Measurements from ENCODE around the gene SEPTIN1.

Gene SEPTIN1

DNA sequence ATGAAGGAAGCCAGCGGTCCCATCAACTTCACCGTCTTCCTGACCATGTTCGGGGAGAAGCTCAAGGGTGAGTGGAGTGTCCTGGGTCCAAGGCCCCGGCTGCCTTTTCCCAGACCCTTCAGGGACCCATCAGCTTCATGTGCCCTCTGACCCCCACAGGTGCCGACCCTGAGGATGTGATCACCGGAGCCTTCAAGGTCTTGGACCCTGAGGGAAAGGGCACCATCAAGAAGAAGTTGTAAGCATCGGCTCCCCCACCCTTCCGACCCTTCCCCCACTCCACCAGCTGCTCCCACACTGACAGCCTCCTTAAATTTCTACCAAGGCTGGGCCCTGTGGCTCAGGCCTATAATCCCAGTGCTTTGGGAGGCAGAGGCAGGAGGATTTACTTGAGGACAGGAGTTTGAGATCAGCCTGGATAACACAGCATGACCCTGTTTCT, 5.9 kb downstream of the SEPTIN1 start:
- DNase-seq: no peak

DNA sequence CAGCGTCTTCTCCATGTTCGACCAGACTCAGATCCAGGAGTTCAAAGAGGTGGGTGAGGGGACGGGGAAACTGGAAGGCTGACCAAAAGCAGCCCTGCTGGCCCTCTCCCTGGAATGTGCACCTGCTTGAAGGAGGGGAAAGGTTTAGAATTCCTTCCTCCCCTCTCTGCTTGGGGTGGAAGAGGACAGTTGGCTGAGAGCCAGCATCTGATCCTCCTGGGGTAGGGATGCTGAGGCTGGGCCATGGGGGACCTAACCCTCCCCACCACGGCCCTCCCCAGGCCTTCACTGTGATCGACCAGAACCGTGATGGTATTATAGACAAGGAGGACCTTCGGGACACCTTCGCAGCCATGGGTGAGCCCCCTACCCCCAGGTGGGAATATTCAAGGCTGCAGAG, 6.5 kb downstream of the SEPTIN1 start:
- DNase-seq: no peak

DNA sequence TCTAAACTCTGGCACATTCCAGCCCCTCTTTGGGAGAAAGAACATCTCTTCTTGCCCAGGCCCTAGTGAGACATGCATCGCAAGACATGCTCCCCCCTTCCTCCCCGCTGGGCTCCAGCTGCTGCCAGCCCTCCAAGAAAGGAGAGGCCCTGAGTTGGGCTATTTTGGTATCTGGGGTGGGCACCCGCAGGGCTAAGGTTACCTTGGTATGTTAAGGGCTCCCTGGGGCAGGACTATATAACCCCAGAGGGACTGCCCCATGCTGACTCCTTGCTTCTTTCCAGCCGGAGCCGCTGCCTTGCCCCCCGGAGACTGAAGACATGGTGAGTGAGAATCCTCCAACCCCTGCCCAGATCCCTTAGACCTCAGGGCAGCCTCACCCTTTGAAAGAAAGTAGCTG, 7.8 kb downstream of the SEPTIN1 start, which contains the start of gene MYL11:
TSS of gene MYL11 (plus strand) at position 265 of the 400 bp plus-strand sequence. CDS start at position 321, 56 bp downstream.
- no peak for DNase-seq

DNA sequence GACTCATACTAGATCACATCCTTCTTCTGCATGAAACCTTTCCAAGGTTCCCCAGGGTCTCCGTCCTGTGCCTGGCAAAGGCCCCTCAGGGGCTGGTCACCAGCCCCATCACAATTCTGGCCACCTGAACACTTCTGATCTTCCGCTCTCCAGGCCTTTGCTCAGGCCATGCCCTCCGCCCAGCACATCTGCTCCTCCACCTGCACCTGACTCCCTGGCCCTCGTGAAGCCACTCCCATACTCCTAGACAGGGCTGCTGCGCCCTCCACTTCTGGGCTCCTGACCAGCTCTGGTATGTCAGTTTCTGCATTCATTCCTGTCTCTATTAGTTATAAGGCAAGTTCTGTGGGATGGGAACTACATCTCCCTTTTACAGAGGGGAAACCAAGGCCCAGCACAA, 9.6 kb downstream of the SEPTIN1 start:
- DNase-seq: peak; percentile 38

DNA sequence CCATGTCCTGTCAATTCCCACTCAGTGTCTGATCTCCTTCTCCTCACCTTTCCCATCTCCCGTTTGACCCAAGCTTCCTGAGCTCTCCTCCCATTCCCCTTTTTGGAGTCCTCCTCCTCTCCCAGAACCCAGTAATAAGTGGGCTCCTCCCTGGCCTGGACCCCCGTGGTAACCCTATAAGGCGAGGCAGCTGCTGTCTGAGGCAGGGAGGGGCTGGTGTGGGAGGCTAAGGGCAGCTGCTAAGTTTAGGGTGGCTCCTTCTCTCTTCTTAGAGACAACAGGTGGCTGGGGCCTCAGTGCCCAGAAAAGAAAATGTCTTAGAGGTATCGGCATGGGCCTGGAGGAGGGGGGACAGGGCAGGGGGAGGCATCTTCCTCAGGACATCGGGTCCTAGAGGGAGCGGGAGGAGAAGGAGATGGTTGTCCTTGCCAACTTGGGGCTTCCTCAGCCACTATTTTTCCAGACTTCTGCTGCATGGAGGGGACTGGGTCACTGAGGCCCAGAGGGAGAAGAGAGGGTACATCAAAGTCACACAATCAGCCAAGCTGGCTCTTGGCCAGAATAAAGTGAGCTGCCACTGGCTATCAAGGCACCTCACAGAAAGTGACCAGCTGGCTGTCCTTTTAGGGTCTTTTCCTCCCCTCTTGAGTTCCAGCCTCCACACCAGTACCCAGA, 10.2 kb downstream of the SEPTIN1 start:
- no peak for DNase-seq

DNA sequence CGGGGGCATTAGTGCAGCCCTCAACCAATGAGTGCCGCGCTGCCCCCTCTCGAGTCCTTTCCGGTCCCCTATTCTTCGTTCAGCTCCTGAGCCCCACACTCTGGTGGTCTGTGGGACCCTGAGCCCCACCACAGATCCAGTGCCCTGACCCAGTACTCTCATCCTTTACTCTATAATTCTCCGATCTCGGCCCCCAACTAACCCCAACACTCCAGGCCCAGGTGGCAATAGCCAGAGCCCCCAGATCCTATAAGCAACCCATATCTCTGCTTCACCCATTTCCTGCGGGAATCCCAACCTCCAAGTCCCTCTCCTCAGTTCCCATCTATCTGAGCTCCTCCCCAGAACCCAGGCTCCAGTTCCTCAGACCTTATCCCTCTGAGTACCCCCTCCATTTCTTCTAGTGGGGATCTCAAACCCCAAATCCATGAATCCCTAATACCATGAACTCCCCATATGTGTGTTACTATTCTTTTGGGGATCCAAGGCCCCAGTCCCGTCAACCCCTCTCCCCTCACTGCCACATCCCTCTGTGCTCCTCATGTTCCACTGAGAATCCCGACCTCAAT, 11.0 kb downstream of the SEPTIN1 start:
- DNase-seq: no peak

DNA sequence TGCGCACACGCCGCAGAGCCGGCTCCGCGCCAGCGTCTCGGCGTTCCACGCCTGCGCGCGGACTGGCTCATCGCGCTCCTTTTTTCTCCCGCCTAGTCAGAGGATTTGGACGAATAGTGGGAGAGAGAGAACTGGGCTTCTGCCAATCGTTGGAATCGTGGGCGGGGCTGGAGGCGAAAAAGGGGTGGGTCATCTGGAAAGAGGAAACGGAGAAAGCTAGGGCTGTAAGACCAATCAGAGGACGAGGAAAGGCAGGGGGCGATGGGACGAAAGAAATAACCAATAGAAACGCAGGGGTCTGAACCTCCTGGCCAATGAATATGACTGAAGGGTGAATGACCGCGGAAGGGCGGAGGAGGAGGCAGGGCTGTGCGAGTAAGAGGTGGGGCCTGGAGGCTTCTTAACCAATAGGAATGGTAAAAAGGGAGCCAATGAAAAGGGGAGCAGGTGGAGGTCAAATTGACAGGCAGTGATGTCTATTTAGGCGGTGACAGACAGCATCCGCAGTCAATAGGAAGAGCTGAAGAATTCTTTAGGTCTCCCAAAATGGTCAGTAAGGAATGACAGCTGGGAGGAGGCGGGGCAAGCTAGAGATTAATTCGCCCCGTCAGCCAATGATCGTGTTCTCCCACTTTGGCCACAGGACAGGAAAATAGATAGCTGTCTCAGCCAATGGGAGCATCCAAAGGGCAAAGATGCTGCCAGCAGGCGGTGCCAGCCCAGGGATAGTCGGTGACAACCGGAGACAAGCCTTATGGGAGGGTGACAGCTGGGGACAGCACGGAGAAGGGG, 11.7 kb downstream of the SEPTIN1 start, which contains the start of gene TBC1D10B:
TSS of gene TBC1D10B (minus strand) at position 39 of the 792 bp plus-strand sequence. CDS start 311 bp downstream, outside the sequence.
- DNase-seq: peak; percentile 100

DNA sequence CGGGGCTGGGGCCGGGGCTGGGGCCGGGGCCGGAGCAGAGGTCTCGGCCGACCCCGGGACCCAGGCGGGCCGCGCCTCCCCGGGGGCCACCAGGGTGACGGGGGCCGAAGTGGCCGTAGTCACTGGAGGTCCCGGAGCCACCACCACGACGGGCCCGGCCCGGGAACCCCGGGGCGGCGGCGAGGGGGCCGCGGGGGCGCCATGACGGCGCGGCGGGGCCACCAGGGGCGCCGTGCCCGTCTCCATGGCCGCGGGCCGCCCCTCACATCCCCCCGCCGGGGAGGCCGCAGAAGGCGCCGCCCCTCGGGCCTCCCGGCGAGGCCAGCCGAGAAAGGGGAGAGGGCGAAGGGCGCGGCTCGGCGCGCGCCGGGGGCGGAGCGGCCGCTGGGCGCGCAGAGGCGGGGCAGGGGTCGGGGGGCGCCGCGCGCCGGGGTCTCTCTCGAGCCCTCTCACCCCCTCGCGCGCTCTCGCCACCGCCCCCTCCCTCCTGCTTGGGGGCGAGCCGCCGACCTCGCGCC, 12.4 kb downstream of the SEPTIN1 start:
- no peak for DNase-seq

DNA sequence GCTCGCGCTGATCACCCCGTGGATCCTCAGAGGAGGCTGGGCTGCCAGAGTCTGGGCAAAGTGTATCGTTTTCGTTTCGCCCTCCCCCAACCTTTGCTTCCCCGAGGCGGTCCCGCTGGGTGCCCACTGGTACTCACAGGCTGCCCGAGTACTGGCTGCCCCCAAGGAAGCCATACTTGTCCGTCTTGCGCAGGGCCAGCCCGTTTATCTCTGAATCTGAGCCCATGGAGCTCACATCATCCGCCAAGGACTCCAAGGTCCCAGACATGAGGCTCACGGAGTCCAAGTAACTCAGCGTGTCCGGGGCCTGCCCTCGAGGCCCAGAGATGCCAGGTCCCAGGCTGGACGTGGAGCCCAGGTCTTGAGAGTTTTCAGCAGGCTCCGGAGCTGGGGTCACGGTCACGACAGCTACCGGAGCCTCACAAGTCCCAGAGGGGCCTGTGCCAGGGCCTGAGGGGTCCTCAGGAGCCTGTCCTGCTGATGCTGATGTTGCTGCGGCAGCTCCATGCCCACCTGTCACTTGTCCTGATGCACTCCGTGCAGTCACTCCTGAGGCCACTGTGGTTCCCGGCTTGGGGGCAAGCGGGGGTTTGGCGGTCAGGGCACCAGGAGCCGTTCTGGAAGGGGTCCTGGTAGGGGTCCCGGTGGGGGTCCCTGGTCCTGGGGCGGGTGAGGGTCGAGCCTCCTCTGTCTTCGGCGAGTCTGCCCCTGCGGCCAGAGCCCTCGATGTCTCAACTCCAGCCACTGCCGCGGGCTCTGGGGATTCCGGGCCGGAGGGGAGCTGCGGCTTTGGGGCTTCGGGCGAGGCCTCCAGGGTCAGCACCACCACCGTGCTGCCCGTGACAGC, 13.0 kb downstream of the SEPTIN1 start:
- DNase-seq: no peak

DNA sequence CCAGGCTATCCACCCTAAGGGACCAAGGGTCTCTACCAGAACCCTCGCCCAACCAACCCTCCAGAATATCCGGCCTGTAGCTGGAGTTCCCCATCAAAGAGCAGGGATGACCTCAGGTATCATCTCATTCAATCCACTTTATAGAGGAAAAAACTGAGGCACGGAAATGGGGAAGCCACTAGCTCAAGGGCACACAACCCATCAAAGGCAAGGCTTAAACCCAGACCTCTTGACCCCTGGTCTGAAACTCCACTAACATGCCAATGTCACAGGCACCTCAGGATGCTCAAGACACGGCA, 13.6 kb downstream of the SEPTIN1 start:
- DNase-seq: no peak

DNA sequence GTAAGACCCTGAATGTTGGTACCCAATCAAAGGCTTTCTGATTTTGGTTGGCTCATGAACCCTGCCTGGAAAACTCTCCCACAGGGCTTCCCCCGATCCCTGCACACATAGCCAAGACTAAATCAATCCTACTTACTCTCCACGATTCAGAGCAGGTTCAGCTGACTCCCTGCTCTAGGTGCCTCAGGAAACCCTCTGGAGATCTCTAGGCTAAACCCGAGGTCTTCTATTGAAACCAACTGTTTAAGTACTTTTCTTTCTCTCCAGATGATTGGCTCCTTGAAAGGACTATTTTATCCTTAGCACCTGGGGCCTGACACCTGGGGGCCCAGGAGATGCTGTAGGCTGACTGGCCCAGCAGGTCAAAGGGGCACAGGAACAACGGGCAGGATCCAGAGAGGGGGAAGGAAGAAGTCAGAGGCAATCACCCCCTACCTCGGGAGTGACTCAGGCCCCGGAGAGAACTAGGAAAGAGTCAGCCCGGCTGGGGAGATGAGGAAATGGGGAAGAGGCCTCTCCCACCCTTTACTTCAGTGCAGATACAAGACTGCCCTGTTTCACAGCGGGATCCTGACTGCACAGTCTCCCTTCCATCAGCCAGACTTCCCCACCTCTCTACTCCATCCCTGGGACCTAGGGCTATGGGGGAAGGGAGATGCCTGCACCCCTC, 14.1 kb downstream of the SEPTIN1 start:
- peak; percentile 36 for DNase-seq

DNA sequence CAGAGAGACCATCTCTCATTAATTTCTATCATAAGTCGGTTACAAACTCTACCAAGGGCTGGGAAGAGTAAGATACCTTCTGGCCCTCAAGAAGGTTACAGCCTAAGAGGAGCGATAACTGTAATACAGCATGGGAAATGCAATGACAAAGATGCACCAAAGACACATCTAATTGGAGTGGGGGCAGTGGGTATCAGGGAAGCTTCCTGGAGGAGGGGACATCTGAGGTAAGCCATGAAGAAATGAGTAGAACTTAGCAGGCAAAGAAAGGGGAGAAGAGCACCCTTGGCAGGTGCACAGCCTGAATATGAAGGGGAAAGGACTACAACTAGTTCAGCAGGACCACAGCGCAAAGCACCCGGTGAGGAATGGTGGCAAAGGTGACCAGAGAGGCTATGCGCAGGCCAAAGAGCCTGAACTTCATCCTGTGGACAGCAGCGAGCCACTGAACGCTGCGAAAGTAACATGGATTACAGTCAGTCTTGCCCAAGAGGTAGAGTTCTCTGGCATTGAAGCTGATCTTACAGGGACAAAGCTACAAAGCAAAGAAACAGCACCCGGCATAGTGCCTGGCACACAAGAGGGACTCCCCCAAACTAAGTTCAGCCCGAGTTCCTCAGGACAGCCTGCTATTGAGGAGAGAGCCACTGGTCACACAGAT, 14.9 kb downstream of the SEPTIN1 start:
- no peak for DNase-seq

DNA sequence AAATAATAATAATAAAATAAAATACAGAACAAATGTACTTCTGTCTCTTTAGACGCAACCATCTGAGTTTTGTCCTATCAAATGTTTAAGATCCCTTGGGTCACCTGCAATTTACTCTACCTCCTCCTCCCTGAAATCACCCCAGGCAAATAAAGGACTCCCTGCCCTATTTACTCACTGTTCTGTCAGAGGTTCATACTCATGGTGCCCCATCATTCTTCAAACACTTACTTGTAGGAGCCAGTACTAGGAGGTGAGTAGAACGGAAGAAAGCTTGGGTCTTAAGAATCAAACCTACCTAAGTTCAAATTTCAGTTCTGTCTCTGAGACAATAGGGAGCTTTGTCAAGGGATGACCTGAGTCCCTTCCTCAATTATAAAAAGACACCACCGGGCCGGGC, 15.8 kb downstream of the SEPTIN1 start:
- no peak for DNase-seq

DNA sequence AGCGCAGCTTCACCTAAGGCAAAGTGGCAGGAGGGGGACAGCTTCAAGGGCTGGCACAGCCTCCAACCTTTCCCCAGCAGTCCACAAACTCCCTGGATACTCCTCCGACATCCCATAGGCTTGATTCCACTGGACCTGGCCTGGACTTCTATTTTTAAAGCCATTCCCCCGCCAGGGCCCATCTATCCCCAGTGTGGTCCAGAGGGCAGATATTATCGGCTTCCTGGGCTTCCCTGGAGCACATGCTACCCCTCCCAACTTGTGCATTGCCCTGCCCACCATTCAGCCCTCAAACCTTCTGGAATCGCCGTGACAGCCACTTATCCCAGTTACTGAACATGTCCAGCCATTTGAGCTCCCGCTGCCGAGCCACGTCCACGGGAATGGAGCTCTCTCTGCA, 17.2 kb downstream of the SEPTIN1 start:
- no peak for DNase-seq

DNA sequence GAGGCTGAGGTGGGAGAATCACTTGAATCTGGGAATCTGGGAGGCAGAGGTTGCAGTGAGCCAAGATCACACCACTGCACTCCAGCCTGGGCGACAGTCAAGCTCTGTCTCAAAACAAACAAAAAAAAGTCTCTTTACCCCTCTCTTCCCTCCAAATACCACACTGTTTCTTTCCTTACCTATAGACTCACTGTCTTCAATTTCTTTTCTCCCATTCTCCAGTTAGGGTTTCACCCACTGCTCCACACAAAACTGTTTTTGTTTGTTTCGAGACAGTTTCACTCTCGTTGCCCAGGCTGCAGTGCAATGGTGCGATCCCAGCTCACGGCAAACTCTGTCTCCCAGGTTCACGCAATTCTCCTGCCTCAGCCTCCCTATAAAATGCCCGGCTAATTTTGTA, 21.2 kb downstream of the SEPTIN1 start:
- no peak for DNase-seq

DNA sequence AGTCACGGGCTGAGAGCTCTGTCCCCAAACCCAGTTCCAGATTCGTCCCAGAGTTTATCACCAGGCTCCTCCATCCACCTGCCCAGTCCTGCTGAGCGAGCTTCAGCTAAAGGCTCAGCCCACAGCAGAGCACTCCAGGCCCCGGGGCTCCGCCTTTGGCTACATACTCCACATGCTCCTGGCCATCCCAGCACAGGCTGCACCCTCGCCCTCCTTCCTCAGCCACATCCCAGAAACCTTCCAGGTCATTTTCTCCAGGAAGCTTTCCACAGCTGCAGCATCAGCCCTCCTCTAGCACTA, 22.5 kb downstream of the SEPTIN1 start:
- no peak for DNase-seq

DNA sequence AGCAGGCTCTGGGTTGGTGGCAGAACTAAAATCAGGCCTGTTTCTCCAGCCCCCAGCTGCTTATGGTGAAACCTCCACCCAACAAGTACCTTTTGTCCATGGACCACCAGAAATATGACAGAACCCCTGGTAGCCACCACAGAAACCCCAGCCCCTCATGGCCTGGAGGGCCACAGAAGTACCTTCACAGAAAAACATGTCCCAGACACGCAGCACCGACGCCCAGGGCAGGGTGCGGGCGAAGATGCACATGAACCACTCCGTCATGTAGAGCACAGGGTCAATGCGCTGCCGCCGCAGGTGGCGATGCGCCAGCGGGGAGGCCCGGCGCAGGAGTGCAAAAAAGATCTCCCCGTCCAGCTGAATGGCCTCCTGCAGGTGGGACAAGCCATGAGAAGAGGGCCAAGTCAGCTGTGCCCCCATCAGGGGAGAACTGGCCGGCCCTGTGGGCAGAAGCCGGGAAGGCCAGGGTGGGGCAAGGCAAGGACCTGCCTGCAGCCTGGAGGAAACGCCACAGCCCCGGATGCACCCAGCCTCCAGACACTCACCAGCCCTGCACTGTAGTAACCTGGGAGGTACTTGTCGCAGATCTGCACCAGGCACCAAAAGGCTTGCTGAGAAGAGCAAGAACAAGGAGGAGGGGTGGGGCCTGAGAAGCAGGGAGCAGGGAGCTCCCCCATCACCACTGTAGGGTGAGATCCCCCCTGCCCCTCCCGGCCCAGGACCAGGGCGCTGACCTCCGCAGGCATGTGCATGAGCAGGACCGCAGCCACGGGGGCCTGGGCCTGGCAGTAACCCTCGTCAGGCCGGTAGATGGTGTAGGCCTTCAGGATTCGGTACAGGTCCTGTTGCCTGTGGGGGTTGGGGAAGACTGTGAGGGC, 23.1 kb downstream of the SEPTIN1 start:
- DNase-seq: no peak

DNA sequence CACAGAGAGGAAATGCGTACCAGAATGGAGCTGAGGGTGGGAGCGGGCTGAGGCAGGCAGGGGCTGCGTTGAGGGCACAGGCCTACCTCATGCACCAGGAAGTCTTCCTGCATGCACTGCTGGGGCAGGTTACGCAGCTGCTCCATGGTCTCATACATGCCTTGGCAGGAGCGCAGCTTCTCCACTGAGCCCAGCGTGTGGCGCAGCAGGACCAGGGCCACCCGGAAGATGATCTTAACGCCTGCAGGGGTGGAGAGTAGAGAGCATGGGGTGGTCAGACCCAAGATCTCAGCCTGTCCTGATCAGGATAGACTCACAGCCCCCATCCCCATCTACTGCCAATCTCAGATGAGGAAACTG, 23.8 kb downstream of the SEPTIN1 start:
- no peak for DNase-seq

DNA sequence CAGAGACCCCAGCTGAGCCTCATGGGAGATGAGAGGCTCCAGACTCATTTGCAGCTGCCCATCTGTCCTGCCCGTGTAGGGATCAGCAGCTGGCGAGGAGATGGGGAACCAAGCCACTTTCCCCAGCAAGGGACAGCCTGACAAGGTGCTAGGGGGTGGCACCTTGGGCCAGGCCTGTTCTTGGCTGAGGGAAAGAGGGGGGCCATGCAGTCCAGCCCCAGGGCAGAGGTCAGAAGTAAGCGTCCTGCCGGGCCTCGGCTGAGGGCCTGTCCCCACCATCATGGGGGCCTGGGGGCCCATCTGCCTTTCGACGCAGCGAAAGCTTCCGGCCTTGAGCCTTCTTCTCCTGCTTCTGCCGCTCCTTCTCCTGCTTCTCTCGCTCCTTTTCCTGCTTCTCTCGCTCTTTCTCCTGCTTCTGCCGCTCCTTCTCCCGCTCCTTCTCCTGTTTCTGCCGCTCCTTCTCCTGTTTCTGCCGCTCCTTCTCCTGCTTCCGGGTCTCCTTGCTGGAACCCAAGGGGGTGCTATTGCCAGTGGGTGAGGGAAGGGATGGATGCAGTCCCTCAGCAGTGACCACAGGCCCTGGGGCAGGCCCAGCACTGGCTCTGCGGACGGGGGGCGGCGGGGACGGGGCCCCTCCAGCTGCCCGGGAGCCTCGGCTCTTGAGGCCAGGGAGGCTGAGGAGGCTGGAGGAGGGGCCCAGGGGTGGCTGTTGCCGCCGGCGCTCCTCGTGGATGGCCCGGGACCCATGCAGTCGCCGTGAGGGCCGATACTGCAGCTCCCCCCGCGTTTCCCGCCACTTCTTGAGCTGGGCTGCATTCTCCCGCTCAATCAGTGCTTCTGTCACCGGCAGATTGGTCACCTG, 24.4 kb downstream of the SEPTIN1 start:
- DNase-seq: no peak
